IMR-90 (cell line): ENCODE results near the gene SYP. TPM values are rescaled to one million over a fixed set of nuclear protein-coding genes. Genes with fewer than 3 reads are reported as not detected.

ENCODE experiments used
- ATAC-seq: fragments of 200-7000 bp; cut with Tn5 transposase; 2 replicates; pipeline ENCODE4 v1.9.1; 2020; ENCODE audit warnings: low read depth, mild to moderate bottlenecking, moderate library complexity
- BruUV-seq: library from RNA; stranded (reverse); fragments of 400-500 nt; replicated peaks from 2 replicates; lab custom pipeline; 2021; lab: Mats Ljungman, UMichigan
- CTCF ChIA-PET: fragments of 300-600 bp; formaldehyde crosslinking; extraction: SDS; loops from one replicate; lab custom pipeline; 2021; ENCODE audit warnings: antibody characterized with exemption; lab: Yijun Ruan, JAX
- POLR2A ChIA-PET: fragments of 300-600 bp; sonication (Branson Sonifier 250); formaldehyde crosslinking; loops from one replicate; lab custom pipeline; 2022; ENCODE audit warnings: antibody characterized with exemption; ENCODE audit not compliant: unreplicated experiment; lab: Charles Lee
- DNase-seq: peaks from one replicate; pipeline ENCODE4 v3.0.0; 2013
- H2AFZ ChIP-seq: replicated peaks from 2 replicates; pipeline ENCODE3; 2013; ENCODE audit warnings: low read length, mild to moderate bottlenecking; ENCODE audit not compliant: poor library complexity
- H2AK5ac ChIP-seq: 2 replicates; pipeline ENCODE4 v1.6.1; 2013; ENCODE audit warnings: low read depth, low read length, inconsistent platforms
- H2AK9ac ChIP-seq: replicated peaks from 2 replicates; pipeline ENCODE3; 2013; ENCODE audit warnings: mild to moderate bottlenecking, low read depth, low read length, moderate library complexity; ENCODE audit not compliant: poor library complexity
- H2BK120ac ChIP-seq: 2 replicates; pipeline ENCODE4 v1.6.1; 2013; ENCODE audit warnings: low read depth, low read length, inconsistent platforms
- H2BK15ac ChIP-seq: 3 replicates; pipeline ENCODE4 v1.6.1; 2013; ENCODE audit warnings: low read depth, low read length, inconsistent platforms
- H2BK20ac ChIP-seq: 2 replicates; pipeline ENCODE4 v1.6.1; 2013; ENCODE audit warnings: low read depth, mild to moderate bottlenecking, inconsistent platforms, low read length, moderate library complexity
- H2BK5ac ChIP-seq: 2 replicates; pipeline ENCODE4 v1.6.1; 2013; ENCODE audit warnings: mild to moderate bottlenecking, low read depth, low read length, inconsistent platforms; ENCODE audit not compliant: poor library complexity, severe bottlenecking
- H3K14ac ChIP-seq: replicated peaks from 2 replicates; pipeline ENCODE4 v1.6.1; 2013; ENCODE audit warnings: low read depth, low read length, inconsistent platforms
- H3K18ac ChIP-seq: 2 replicates; pipeline ENCODE4 v1.6.1; 2013; ENCODE audit warnings: low read depth, low read length, control low read depth
- H3K23ac ChIP-seq: 2 replicates; pipeline ENCODE4 v1.6.1; 2013; ENCODE audit warnings: low read depth, low read length, inconsistent platforms
- H3K27ac ChIP-seq: 2 replicates; pipeline ENCODE4 v1.5.1; 2013; ENCODE audit warnings: mild to moderate bottlenecking, control low read depth, low read length; ENCODE audit not compliant: insufficient read depth
- H3K27me3 ChIP-seq: 2 replicates; pipeline ENCODE4 v1.6.1; 2013; ENCODE audit warnings: low read length; ENCODE audit not compliant: control insufficient read depth, insufficient read depth
- H3K36me3 ChIP-seq: 2 replicates; pipeline ENCODE4 v1.6.1; 2013; ENCODE audit warnings: low read length, mixed read lengths; ENCODE audit not compliant: control insufficient read depth, insufficient read depth
- H3K4ac ChIP-seq: 2 replicates; pipeline ENCODE4 v1.6.1; 2013; ENCODE audit warnings: low read depth, low read length, inconsistent platforms
- H3K4me1 ChIP-seq: 2 replicates; pipeline ENCODE4 v1.6.1; 2013; ENCODE audit warnings: low read length, mixed read lengths; ENCODE audit not compliant: control insufficient read depth, insufficient read depth
- H3K4me2 ChIP-seq: 2 replicates; pipeline ENCODE4 v1.6.1; 2013; ENCODE audit warnings: low read depth, mild to moderate bottlenecking, control low read depth, low read length, moderate library complexity
- H3K4me3 ChIP-seq: 2 replicates; pipeline ENCODE4 v1.5.1; 2013; ENCODE audit warnings: low read depth, mild to moderate bottlenecking, control low read depth, low read length, moderate library complexity; ENCODE audit not compliant: insufficient read depth
- H3K56ac ChIP-seq: 2 replicates; pipeline ENCODE4 v1.6.1; 2013; ENCODE audit warnings: low read length, inconsistent platforms; ENCODE audit not compliant: insufficient read depth; ENCODE audit errors: extremely low read depth
- H3K79me1 ChIP-seq, 2 experiments: 2 replicates each; pipeline ENCODE4 v1.6.1; 2013; ENCODE audit warnings: low read length in 2 of 2, inconsistent platforms in 1 of 2, low read depth in 1 of 2
- H3K9ac ChIP-seq: 2 replicates; pipeline ENCODE4 v1.6.1; 2013; ENCODE audit warnings: low read depth, low read length, control low read depth
- H3K9me1 ChIP-seq: 2 replicates; pipeline ENCODE4 v1.6.1; 2013; ENCODE audit warnings: low read length, inconsistent platforms; ENCODE audit not compliant: insufficient read depth
- H3K9me3 ChIP-seq: 2 replicates; pipeline ENCODE4 v1.6.1; 2013; ENCODE audit warnings: low read length; ENCODE audit not compliant: control insufficient read depth, insufficient read depth
- H4K20me1 ChIP-seq: 2 replicates; pipeline ENCODE4 v1.6.1; 2013; ENCODE audit warnings: low read length, inconsistent platforms; ENCODE audit not compliant: insufficient read depth
- H4K5ac ChIP-seq: 2 replicates; pipeline ENCODE4 v1.6.1; 2013; ENCODE audit warnings: mild to moderate bottlenecking, low read depth, low read length, control low read depth
- H4K8ac ChIP-seq, 2 experiments: 2 replicates each; pipeline ENCODE4 v1.6.1; 2013; ENCODE audit warnings: low read depth in 2 of 2, low read length in 2 of 2, control low read depth in 1 of 2, inconsistent platforms in 1 of 2
- H4K91ac ChIP-seq: 2 replicates; pipeline ENCODE4 v1.6.1; 2013; ENCODE audit warnings: low read depth, low read length, inconsistent platforms; ENCODE audit not compliant: insufficient read depth
- BHLHE40 ChIP-seq: fragments of 150-350 bp; IDR thresholded peaks from 2 replicates; pipeline ENCODE4 v1.6.1; 2016; ENCODE audit warnings: mild to moderate bottlenecking, low read depth, low read length
- CEBPB ChIP-seq: IDR thresholded peaks from 2 replicates; pipeline ENCODE4 v1.6.1; 2012; ENCODE audit warnings: low read depth, low read length, improper control_type of control experiment
- CHD1 ChIP-seq: IDR thresholded peaks from 2 replicates; pipeline ENCODE4 v1.6.1; 2012; ENCODE audit warnings: low read depth, low read length, improper control_type of control experiment
- ELK1 ChIP-seq: fragments of 150-350 bp; IDR thresholded peaks from 2 replicates; pipeline ENCODE4 v1.6.1; 2016; ENCODE audit warnings: low read depth, mild to moderate bottlenecking, low read length, moderate library complexity, borderline replicate concordance
- FOS ChIP-seq: fragments of 150-350 bp; IDR thresholded peaks from 2 replicates; pipeline ENCODE4 v1.6.1; 2016; ENCODE audit warnings: low read depth, low read length
- MAFK ChIP-seq: IDR thresholded peaks from 2 replicates; pipeline ENCODE4 v1.6.1; 2012; ENCODE audit warnings: low read depth, low read length, improper control_type of control experiment
- MAZ ChIP-seq: IDR thresholded peaks from 2 replicates; pipeline ENCODE4 v1.6.1; 2012; ENCODE audit warnings: low read depth, mild to moderate bottlenecking, low read length, improper control_type of control experiment, moderate library complexity, borderline replicate concordance
- MXI1 ChIP-seq: IDR thresholded peaks from 2 replicates; pipeline ENCODE4 v1.6.1; 2012; ENCODE audit warnings: low read depth, mild to moderate bottlenecking, low read length, moderate library complexity, borderline replicate concordance
- NFE2L2 ChIP-seq: fragments of 150-350 bp; IDR thresholded peaks from 2 replicates; pipeline ENCODE4 v1.6.1; 2016; ENCODE audit warnings: low read depth, mild to moderate bottlenecking, low read length
- POLR2A ChIP-seq: IDR thresholded peaks from 2 replicates; pipeline ENCODE4 v1.6.1; 2012; ENCODE audit warnings: mild to moderate bottlenecking, low read depth, low read length
- RAD21 ChIP-seq: IDR thresholded peaks from 2 replicates; pipeline ENCODE4 v1.6.1; 2012; ENCODE audit warnings: low read length, improper control_type of control experiment
- RCOR1 ChIP-seq: IDR thresholded peaks from 2 replicates; pipeline ENCODE4 v1.6.1; 2012; ENCODE audit warnings: mild to moderate bottlenecking, low read length, improper control_type of control experiment; ENCODE audit not compliant: insufficient replicate concordance
- RFX5 ChIP-seq: IDR thresholded peaks from 2 replicates; pipeline ENCODE4 v1.8.0; 2012; ENCODE audit warnings: low read depth, mild to moderate bottlenecking, low read length, moderate library complexity
- SMC3 ChIP-seq: fragments of 150-350 bp; IDR thresholded peaks from 2 replicates; pipeline ENCODE4 v1.6.1; 2016; ENCODE audit warnings: low read depth, mild to moderate bottlenecking, antibody characterized with exemption, low read length, moderate library complexity
- USF2 ChIP-seq: fragments of 150-350 bp; IDR thresholded peaks from 2 replicates; pipeline ENCODE4 v1.6.1; 2017; ENCODE audit warnings: mild to moderate bottlenecking, antibody characterized with exemption, low read length, low read depth
- WGBS, 2 experiments: methylation state at CpG; one replicate each; pipeline versions ENCODE4 v1.1.5 to v1.1.7; 2013; ENCODE audit warnings: missing lambda C conversion rate in 2 of 2; ENCODE audit not compliant: insufficient read length in 1 of 2; ENCODE audit errors: extremely low coverage in 2 of 2; 5-methylcytosine and 5-hydroxymethylcytosine counted together
- dilution Hi-C: fragments of 300-500 bp; cut with HindIII; formaldehyde crosslinking; loops from one replicate; pipeline ENCODE4 v1.14.3; 2018; ENCODE audit warnings: low sequenced_read_pairs; ENCODE audit not compliant: unreplicated experiment
- in situ Hi-C: fragments of 300-500 bp; cut with MboI; formaldehyde crosslinking; loops from 3 replicates; pipeline ENCODE4 v1.14.3; 2019; ENCODE audit warnings: low sequenced_read_pairs, inconsistent platforms, mixed read lengths
- intact Hi-C: fragments of 100-400 bp; cut with micrococcal nuclease; formaldehyde crosslinking; loops from 2 replicates; pipeline ENCODE4 v1.10.0; 2022
- polyA plus RNA-seq, 3 experiments: library from polyadenylated mRNA; depleted of rRNA; stranded (reverse); fragments of >200 nt; gene quantifications; 2 replicates each; pipeline ENCODE4 v1.2.3, GENCODE V29; 2012; ENCODE audit warnings: low replicate concordance in 1 of 3
- total RNA-seq: library from RNA; depleted of rRNA; stranded (reverse); fragments of >200 nt; gene quantifications from 2 replicates; pipeline ENCODE4 v1.2.3, GENCODE V29; 2012
- TF ChIP-seq, protein P1 (sequence below): conservative IDR thresholded peaks from 2 replicates; pipeline ENCODE4 v1.5.1; 2012; ENCODE audit warnings: mild to moderate bottlenecking, low read depth, low read length, improper control_type of control experiment

SYP gene
- total and polyA plus RNA-seq, 2 of the 4 experiments (the other 2 are of a cell fraction), result under 0.01 to 0.05 TPM

GRCh38 chrX:49244207-49244606 is 44.2 kb upstream of the SYP start:
- TF ChIP-seq NFE2L2, result no peak
- TF ChIP-seq MAZ, result no peak
- TF ChIP-seq MXI1, result no peak
- TF ChIP-seq, protein P1, sequence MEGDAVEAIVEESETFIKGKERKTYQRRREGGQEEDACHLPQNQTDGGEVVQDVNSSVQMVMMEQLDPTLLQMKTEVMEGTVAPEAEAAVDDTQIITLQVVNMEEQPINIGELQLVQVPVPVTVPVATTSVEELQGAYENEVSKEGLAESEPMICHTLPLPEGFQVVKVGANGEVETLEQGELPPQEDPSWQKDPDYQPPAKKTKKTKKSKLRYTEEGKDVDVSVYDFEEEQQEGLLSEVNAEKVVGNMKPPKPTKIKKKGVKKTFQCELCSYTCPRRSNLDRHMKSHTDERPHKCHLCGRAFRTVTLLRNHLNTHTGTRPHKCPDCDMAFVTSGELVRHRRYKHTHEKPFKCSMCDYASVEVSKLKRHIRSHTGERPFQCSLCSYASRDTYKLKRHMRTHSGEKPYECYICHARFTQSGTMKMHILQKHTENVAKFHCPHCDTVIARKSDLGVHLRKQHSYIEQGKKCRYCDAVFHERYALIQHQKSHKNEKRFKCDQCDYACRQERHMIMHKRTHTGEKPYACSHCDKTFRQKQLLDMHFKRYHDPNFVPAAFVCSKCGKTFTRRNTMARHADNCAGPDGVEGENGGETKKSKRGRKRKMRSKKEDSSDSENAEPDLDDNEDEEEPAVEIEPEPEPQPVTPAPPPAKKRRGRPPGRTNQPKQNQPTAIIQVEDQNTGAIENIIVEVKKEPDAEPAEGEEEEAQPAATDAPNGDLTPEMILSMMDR, result no peak
- TF ChIP-seq RFX5, result no peak
- no peak for TF ChIP-seq ELK1
- no peak for TF ChIP-seq BHLHE40
- TF ChIP-seq CHD1, result no peak
- no peak for TF ChIP-seq FOS
- no peak for TF ChIP-seq MAFK
- no peak for TF ChIP-seq USF2
- TF ChIP-seq POLR2A, result no peak
- no peak for TF ChIP-seq SMC3
- TF ChIP-seq RCOR1, result no peak
- no peak for TF ChIP-seq RAD21
- TF ChIP-seq CEBPB, result no peak
- H3K4ac ChIP-seq, result no peak overlapping the region
- H3K9ac ChIP-seq, result no peak overlapping the region
- no peaks in the 10 kb centered on the region for H3K4me1 ChIP-seq
- H2BK20ac ChIP-seq, result no peak overlapping the region
- no peak overlapping the region for H4K91ac ChIP-seq
- no peak overlapping the region for H3K27ac ChIP-seq
- no peaks in the 10 kb centered on the region; the same call in 1 of the 2 replicates for H3K27me3 ChIP-seq
- H3K79me1 ChIP-seq, result no peaks in the 10 kb centered on the region
- no peak overlapping the region for H3K23ac ChIP-seq
- H3K18ac ChIP-seq, result no peak overlapping the region
- intact Hi-C loops, result no loop called here
- ChIA-PET CTCF (no interaction called here), POLR2A (no interaction called here)
- dilution Hi-C loops, result no loop called here
- H3K56ac ChIP-seq, result no peak overlapping the region
- DNase-seq, result no peak
- no peak overlapping the region for H4K8ac ChIP-seq
- no peak overlapping the region for H4K5ac ChIP-seq
- H3K36me3 ChIP-seq, result peaks cover 9% of the 10 kb centered on the region; the same call in 1 of the 2 replicates
- no peak overlapping the region for H3K4me3 ChIP-seq
- no peaks in the 10 kb centered on the region for H3K9me3 ChIP-seq
- H3K14ac ChIP-seq, result no peak overlapping the region
- H3K9me1 ChIP-seq, result no peaks in the 10 kb centered on the region
- no peaks in the 10 kb centered on the region for H4K20me1 ChIP-seq
- no peak overlapping the region for H2AFZ ChIP-seq
- no peak overlapping the region for H2BK120ac ChIP-seq
- 80% methylated on average over 1 of the region's 2 CpGs; no CpG with 5 or more reads in 1 of the 2 experiments for WGBS, 2 experiments
- no peak for ATAC-seq
- H2AK9ac ChIP-seq, result no peak overlapping the region
- no TSS peak for BruUV-seq
- H2BK15ac ChIP-seq, result no peak overlapping the region
- H2AK5ac ChIP-seq, result no peak overlapping the region
- H2BK5ac ChIP-seq, result no peak overlapping the region
- in situ Hi-C loops, result no loop called here
- no peak overlapping the region for H3K4me2 ChIP-seq
